Measurements from ENCODE around the gene TANK.
"Not testable (repeated sequence)": the region's sequence is repeated elsewhere in the genome, so short reads cannot be mapped to it uniquely, and the experiment has no call there.

Gene TANK

DNA sequence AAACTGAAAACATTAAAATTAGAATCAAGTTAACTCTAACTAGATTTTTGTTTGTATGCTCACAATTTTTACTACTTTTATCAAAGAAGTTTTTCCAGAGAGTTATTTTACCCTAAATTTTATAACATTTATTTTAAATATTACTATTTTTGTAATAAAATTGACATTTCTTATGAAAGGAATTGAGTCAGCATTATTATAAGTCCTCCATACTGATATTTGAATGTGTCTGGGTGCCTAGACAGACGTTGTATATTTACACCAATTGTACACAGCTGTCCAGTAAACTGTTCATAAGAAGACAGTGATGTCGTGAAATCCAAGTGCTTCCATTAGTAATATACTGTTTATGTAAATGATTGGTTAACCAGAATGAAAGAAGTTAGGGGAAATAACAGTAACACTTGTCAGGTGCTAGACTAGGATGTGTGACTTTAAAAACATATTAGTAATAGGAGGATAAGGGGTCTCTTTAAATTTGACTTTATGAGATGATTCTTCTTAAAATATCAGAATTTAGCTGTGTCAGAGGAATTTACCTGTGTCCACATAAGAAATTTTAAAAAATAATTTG, 73.7 kb downstream of the TANK start:
- DNase-seq: no peak

- no peak for DNase-seq
These were observed 74.4 kb downstream of the TANK start for GRCh38 chr2:161234627-161235026.

DNA sequence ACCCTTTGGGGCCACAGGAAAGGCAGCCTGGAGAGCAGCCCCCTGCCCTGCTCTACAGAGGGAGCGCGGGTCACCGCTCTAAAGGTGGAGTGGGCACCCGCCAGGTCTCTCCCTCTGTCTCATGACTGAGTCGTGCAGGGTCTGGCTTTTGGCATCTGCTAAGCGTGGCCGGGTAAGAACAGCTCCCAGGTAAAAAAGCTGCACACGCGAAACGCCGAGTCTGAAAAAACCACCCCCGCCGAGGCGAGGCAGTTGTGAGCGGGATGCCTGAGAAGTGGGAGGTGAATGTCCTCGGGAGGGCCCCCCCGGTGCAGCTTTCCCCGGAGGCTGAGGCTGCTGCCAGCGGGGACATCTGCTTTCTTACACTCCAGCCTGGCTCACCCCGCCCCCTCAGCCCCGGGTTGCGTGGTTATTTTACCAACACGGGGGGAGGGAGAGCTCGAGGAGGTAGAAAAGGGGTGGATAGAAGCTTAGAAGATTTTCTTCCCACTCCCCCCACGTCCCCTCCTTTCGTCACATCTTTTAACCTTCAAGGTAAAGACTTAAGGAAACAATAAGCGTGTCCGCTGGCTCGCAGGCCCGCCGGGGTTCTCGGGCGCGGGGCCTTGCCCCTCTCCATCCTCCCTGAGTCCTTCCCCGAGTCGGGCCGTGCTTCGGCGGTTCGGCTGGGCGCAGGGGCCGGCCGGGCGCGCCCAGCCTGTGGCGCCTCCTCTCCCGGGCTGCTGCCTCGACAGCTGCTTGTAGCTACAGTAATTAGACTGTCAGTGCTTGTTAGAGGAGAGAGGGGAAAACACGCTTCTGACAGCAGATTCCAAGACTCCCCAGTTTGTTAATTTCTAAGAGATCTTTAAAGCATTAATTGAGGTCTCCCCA, 77.4 kb downstream of the TANK start:
- peak; percentile 61 for DNase-seq

GRCh38 chr2:161238265-161238559, 78.0 kb downstream of the TANK start:
- no peak for DNase-seq

DNA sequence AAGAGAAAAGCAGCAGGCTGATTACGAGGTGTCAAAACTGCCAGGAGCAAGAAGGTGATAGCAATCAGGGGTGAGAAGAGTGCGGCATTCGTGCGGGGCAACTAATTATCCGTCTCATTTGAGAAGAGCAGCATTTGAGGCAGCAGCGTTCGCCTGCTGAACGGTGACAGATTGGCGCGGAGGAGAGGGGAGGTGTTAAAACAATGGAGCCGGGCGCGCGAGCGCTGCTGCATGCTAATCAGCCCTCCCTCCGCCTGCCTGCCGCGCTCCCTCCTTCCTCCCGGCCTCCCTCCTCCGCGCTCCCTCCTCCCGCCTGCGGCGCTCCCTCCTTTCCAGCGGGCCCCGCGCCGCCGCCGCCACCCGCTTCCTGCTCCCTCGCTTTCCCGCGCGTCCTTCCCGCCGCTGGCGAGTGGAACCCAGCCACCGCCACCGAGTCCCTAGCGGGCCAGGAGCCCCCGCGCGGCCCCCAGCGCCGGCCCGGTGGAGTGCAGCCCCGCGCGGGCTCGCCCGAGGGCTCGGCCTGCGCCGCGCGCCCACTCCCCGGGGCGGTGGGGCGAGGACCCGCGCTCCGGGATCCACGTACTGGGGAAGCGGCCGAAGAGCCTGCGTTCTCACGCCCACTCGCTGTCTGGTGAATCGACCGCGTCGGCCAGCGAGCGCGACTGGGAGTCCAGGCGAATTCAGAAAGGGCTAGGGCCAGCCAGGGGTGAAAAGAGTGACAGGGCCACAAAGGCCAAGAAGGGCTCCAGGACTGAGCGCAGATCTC, 78.5 kb downstream of the TANK start:
- DNase-seq: peak; percentile 73

GRCh38 chr2:161239326-161240109, 79.3 kb downstream of the TANK start:
- DNase-seq: no peak

DNA sequence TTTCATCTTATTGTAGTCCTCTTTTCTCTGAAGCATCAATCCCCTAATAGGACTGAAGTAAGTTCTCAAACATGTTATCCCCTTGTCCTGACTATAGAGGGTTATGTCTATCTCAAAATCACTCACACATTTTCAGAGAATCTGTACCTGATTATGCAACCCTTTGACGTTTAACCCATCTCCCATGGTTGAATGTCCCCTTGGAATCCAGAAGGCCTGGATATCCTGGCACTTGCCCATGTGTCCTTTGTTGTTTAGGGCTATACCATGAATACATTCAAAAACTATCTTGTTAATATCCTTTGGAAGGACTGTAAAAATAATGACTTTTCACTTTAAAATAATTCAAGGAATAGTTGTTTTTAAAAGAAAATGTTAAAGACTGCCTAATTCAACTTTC, 81.7 kb downstream of the TANK start:
- no peak for DNase-seq

GRCh38 chr2:161243312-161243711, 83.1 kb downstream of the TANK start:
- DNase-seq: no peak

DNA sequence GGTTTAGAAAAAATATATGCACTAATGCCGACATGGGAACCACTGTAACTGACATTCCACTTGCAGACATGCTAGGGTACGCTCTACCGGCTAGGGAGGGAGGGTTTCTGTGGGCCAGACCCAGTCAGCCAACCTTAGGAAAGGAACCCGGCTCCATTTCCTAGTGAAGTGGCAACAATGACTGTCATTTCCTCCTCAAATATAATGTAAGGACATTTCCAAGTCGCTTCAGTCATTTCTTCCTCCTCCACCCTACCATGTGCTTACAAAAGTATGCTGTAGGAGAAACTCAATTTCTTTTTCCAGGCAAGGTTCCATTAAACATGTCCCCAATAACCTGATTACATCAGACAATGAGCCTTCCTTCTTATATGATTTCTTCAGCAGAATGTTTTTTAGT, 83.7 kb downstream of the TANK start:
- DNase-seq: peak; percentile 37

DNA sequence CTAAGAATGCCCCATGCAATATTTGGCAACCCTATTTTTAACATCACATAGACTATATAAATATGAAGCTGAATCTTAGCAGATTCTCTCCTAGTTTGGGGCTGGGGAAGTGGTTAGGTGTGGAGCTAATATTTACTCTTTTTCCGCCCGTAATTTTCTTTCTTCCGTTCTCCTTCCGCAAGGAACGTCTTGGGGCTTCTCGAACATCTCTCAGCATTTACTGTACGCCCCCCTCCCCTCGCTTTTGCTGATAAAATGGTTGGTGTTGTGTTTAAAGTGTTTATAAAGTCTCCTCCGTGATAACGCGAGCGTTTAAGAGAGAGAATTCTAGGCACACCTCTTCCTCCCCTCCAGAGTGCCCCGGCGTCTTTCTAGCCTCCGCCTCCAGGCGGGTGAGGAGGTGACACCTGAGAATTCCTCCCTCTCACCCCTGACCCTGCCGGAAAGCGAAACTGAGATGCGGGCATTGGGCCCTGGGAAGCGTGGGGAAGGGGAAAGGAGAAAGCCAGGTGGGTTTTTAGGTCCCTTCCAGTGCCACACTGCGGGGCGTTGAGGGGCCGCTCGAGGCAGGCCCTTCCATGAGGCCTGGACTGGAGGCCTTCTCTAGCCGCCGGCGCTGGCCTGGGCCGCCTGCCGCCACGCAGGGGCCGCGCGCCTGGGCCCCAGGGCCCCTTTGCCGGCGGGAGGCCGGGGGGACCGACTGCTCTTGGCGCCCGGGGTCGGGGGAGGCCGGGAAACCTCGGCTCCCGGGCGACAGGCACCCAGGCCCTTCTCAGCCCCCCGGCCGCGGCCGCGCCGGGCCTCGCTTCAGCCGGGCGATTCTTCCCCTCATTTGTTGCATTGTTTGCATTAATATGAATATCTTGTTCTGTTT, 84.4 kb downstream of the TANK start:
- peak; percentile 76 for DNase-seq

GRCh38 chr2:161245261-161245553, 85.0 kb downstream of the TANK start:
- DNase-seq: no peak

DNA sequence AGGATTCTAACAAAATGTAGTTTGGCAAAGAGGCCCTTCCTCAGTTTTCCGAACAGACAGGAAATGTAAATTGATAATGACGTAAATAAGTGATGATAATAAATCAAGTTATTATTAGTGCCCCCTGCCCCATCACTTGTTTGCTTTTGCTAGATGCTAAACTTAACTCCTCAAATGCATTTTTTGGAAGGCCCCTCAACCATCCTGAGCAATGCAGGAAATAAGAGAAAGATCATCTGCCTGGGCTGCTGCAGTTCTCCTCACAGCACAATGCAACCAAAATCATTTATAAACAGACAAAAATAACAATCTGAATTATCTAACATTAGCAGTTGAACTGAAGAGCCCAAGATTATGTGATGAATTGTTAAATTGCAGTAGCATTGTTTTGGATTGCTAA, 85.4 kb downstream of the TANK start:
- no peak for DNase-seq

GRCh38 chr2:161246281-161246680, 86.1 kb downstream of the TANK start:
- no peak for DNase-seq

- DNase-seq: no peak
These were observed 90.7 kb downstream of the TANK start for GRCh38 chr2:161250864-161251436.

GRCh38 chr2:161257123-161257952, 97.1 kb downstream of the TANK start:
- DNase-seq: no peak

GRCh38 chr2:161265874-161266273, 105.6 kb downstream of the TANK start:
- DNase-seq: no peak

DNA sequence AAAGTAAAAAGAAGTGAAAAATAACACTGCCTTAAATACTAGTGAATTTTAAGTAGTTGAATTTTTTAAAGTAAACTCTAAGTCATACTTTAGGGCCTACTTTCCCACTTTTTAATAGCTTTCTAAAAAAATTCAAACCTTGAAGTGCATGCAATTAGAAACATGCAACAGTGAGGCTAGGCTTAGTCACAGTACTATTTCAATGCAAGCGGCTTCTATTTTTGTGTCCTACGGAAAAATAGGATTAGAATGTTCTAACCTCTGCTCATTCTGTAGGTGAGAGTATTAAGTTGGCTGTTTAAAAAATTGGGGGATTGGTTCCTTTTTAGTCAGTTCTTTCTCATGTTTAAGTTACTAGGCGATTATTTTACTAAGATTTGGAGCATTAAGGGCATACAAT, 108.9 kb downstream of the TANK start:
- no peak for DNase-seq

- peak; percentile 22 for DNase-seq
These were observed 113.0 kb downstream of the TANK start for GRCh38 chr2:161273038-161273760.

DNA sequence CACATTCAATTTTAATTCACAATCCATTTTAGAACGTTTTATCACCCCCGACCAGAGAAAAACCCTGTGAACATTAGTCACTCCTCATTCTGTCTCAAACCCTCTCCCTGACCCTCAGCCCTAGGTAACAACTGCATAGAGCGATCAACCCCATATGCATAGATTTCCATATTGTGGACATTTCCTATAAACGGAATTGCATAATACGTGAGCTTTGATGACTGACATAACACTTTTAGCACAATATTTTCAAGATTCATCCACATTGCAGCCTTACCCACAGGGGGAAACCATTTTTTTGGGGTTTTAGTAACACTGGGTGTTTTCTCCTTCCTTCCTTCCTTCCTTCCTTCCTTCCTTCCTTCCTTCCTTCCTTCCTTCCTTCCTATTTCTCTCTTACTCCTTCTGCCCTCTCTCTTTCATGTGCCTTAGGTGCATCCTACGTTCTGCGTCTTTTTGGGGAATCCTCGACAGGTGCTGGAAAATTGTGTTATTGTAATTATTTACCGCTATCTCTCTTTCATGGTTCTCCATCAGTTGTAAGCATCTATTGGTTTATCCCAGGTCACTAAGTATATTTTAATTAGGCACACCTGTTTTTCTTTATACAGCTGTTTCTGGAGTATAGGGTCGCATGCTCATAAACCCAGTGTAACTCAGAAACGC, 118.5 kb downstream of the TANK start:
- not testable (repeated sequence) for DNase-seq
